ENCODE data around the gene TACR1.
"Not testable (repeated sequence)": the region's sequence is repeated elsewhere in the genome, so short reads cannot be mapped to it uniquely, and the experiment has no call there.

Gene TACR1

GRCh38 chr2:75194184-75194868, 5.0 kb downstream of the TACR1 start:
- no peak for DNase-seq (ENCODE audit: low read depth)

GRCh38 chr2:75192496-75192895, 6.8 kb downstream of the TACR1 start:
- no peak for DNase-seq (ENCODE audit: low read depth)

GRCh38 chr2:75190271-75190990, 8.9 kb downstream of the TACR1 start:
- no peak for DNase-seq (ENCODE audit: low read depth)

GRCh38 chr2:75186821-75187220, 12.5 kb downstream of the TACR1 start:
- peak; percentile 9 for DNase-seq (ENCODE audit: low read depth)

DNA sequence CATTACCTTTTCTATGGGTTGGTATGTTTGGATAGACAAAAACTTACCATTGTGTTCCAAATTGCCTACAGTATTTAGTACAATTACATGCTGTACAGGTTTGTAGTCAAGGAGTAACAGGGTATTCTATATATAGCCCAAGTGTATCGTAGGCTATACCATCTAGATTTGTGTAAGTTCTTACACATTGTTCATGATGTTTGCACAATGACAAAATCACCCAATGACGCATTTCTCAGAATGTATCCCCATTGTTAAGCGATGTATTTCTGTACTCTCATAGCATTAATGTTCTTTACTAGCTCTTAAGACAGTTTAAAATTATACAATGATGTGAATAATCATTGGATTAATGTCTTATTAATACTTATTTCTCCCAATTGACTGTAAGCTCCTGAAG, 16.7 kb downstream of the TACR1 start:
- DNase-seq (ENCODE audit: low read depth) = no peak

- peak; percentile 3 for DNase-seq (ENCODE audit: low read depth)
Observed at GRCh38 chr2:75180476-75180875, 18.8 kb downstream of the TACR1 start.

- no peak for DNase-seq (ENCODE audit: low read depth)
Observed at GRCh38 chr2:75177427-75177826, 21.9 kb downstream of the TACR1 start.

GRCh38 chr2:75175456-75175855, 23.9 kb downstream of the TACR1 start:
- no peak for DNase-seq (ENCODE audit: low read depth)

GRCh38 chr2:75174981-75175380, 24.3 kb downstream of the TACR1 start:
- DNase-seq (ENCODE audit: low read depth) = peak; percentile 8

DNA sequence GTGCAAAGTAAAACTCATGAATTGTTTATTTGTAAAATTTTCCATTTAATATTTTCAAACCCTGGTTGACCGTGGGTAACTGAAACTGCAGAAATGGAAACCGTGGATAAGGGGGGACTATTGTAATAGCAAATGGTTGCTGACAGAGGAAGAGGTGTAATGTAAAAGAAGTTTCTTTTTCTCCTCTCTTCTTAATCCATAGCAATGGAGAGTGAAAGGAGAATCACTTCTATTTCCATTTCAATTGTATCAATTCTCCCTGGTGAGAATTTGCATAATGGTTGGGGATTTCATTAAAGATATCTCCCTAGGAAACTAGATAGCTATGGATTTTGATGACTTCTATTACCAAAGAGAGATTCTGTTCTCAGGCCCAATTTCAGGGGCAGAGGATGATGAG, 24.8 kb downstream of the TACR1 start:
- no peak for DNase-seq (ENCODE audit: low read depth)

DNA sequence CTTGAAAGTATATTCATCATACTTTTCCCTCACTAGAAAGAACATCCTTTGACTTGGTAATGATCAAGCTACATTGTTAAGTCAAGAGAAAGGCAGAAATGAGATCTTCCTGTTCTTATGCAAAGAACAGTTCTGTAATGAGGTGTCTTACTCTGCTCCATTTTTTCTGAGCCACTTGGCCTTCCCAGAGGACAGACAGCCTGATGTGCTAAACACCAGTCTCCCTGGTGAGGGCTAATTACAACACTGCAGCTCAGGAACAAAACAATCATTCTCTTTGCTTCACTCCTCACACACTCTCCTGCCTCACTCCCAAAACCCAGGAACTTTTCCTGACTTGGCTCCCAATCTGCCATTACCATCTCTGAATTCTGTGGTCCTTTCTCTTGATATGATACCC, 25.6 kb downstream of the TACR1 start:
- DNase-seq (ENCODE audit: low read depth) = no peak

DNA sequence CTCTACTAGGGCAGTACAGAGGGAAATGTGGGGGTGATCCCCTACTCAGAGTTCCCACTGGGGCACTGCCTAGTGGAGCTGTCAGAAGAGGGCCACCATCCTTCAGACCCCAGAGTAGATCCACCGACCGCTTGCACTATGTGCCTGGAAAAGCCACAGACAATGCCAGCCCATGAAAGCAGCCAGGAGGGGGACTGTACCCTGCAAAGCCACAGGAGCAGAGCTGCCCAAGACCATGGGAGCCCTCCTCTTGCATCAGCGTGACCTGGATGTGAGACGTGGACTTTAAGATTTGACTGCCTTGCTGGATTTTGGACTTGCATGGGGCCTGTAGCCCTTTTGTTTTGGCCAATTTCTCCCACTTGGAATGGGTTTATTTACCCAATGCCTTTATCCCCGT, 27.9 kb downstream of the TACR1 start:
- not testable (repeated sequence) for DNase-seq (ENCODE audit: low read depth)

DNA sequence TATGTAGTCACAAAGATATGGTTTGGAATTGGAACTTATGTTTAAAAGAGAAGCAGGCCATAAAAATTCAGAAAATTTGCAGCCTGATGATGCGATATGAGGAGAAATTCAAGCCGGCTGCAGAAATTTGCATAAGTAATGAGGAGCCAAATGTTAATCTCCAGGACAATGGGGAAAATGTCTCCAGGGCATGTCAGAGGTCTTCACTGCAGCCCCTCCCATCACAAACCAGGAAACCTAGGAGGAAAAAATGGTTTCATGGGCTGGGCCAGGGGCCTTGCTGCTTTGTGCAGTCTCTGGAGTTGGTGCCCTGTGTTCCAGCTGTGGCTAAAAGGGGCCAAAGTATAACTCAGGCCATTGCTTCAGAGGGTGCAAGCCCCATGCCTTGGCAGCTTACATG, 28.4 kb downstream of the TACR1 start:
- DNase-seq (ENCODE audit: low read depth) = no peak

GRCh38 chr2:75168186-75168585, 31.1 kb downstream of the TACR1 start:
- no peak for DNase-seq (ENCODE audit: low read depth)

DNA sequence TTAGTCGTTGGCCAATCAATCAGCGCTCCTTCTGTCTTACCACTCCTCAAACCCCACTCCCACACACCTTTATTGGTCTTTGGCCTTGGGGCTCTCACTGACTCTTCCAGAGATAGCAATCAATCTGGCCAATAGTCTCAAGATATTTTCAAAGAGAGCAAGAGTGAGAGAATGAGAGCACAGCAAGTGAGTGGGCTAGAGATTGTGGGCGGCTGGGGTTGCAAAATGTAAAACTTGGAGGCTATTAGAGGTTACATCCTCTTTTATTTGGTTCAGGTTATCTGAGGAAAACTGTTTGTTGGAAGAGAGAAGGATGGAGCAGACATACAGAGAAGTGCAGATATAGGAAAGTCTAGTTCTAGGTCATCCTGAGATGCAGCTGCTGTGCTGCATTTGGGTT, 32.8 kb downstream of the TACR1 start:
- no peak for DNase-seq (ENCODE audit: low read depth)

DNA sequence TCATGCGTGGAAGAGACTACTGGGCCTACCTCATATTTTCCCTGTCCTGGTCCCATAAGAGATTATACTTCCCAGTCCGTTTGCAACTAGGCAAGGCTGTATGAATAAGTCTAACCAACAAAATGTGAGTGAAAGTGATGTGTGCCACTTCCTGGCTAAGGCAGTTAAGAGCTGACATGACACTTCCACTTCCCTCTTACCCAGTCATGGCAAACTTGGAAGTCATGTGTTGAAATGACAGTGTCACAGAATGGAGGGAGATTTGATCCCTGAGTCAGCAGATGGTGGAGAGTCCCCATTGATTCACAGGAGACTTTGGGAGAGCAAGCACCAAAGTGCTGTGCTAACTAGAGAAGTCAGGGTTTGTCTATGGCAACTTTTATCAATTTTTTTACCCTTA, 36.4 kb downstream of the TACR1 start:
- DNase-seq (ENCODE audit: low read depth) = peak; percentile 4

- peak; percentile 11 for DNase-seq (ENCODE audit: low read depth)
Observed at GRCh38 chr2:75162259-75162658, 37.1 kb downstream of the TACR1 start.

DNA sequence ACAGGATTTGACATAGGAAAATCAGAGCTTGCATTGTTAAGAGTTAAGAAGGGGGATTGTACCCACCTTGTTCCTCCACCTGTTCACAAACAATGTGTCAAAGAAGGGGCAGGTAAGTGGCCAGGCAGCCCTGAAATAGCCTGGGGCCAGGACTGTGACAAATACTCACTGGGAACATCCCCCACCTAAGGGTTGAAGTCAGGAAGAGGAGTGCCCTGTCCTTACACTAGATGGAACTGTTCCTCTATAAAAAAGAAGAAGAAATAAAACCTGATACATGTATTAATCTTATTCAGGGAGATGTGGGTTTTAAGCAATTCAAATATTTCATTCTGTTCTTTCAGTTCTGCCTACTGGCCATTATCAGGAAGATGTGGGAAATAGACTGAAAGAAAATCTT, 41.9 kb downstream of the TACR1 start:
- DNase-seq (ENCODE audit: low read depth) = peak; percentile 21

DNA sequence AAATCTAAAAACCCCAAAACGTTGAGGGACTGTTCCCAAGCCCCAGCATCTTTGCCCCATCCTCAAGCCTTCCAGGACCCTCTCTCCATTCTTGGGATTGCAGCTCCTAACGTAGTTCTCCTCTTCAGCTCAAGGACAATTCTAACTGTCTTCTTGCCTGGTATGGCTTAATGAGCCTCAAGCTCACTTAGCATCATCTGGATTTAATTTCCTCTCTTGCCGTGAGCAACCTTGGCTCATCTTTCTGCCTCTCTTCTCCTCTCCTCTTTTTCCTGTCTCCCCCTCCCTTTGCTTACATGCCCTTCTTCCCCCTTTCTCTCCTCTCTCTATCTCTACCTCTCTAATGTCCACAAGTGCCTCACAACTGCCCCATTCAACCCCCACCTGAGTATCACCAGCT, 44.2 kb downstream of the TACR1 start:
- peak; percentile 66 for DNase-seq (ENCODE audit: low read depth)

DNA sequence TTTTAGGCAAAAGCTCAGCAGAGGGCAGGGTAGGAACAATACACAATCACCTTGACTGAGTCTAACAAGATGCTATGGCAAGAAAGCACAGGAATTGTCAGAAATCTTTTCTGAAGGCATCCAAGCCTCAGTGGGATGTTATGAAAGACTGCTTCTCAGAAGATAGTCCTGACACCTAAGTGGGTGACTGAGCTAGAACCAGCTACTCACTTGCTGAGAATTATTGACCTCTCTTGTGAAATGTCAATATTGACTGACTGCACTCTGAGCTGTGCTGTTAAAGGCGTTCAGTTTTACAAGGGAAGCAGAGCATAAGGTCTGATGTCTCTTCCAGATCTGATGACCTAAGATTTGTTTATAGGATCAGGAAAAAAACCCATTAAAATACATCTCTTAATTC, 46.1 kb downstream of the TACR1 start:
- DNase-seq (ENCODE audit: low read depth) = no peak

GRCh38 chr2:75152243-75152642, 47.1 kb downstream of the TACR1 start:
- not testable (repeated sequence) for DNase-seq (ENCODE audit: low read depth)

DNA sequence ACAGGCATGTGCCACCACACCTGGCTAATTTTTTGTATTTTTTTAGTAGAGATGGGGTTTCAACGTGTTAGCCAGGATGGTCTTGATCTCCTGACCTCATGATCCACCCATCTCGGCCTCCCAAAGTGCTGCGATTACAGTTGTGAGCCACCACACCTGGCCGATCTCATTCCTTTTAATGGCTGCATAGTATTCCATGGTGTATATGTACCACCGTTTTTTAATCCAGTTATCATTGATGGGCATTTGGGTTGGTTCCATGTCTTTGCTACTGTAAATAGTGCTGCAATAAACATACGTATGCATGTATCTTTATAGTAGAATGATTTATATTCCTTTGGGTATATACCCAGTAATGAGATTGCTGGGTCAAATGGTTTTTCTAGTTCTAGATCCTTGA, 51.4 kb downstream of the TACR1 start:
- DNase-seq (ENCODE audit: low read depth) = not testable (repeated sequence)

DNA sequence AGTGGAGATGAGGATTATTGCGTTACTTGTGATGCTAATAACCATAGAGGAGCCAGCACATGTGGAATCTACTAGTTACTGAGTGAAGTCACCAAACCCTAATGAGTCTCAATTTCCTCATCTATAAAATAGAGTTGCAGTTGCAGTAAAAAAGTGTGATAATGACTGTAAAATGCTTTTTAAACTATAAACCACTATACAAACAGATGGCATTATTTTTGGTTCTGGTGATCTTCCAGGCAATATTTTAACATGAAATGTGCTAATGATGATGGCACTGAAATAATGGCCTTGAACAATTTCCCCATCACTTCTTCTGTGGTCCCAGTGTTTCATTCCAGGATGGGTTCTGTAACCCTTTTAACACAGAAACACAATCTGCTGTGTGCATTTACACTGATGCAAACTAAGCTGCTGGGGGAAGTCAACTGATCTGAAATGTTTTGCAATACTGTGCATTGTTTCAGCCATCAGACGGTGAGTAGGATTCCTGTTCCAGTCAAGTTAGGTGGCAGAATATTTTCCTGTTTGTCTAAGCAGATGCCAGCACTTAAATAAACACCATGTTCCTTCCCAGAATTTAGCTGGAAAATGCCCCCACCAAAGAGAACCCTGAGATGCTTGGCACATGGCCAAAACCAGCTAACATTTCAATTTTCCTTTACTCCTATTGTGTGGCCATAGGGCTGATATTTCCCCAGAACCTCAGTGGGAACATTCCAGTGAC, 52.6 kb downstream of the TACR1 start:
- peak; percentile 47 for DNase-seq (ENCODE audit: low read depth)

Data from EH (cell line).